ENCODE results near the gene AMELX.

AMELX gene

DNA sequence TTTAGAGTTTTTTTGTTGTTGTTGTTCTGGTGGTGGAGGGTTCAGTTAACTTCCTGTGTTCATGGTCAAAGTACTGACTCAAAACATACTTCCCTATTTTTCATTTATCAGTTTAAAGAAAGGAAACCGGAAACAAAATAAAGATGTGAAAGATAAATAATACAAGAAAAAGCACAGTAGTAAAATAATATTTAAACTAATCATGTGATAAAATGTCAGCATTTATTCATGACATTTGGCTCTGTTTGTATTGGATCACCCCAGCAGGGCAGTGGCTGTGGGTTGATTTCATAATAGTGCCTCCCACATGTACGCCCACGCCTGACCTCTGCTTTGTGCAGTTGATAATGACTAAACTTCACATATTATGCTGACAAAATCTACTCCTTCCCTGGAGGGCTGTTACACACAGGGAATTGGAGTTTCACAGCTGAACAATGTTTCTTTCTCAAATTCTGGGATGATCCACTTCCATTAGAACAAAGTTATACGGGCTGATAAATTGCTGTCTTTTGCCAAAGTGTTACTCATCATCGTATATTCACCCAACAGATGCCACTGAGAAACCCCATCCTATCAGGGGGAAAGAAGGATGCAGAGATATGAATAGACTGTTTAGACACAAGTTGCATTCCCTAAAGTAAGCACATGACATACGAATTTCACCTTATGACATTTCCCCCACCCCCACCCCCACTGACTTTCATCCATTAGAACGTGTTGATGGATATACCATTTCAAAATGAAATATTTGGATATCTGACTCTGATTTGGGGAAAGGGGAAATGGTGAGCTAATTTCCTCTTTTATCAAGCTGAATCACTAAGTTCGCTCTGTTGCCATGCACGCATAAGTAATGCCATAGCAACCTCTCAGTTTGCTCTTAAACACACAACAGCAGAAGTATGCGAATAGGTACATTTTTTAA is 48.3 kb downstream of the AMELX start:
- DNase-seq (ENCODE audit: low read depth in 2 of 2), result peak; percentile 91 to 93
- no peak overlapping the region for H3K4me3 ChIP-seq (replicated peaks in 1 of 2; ENCODE audit: low read depth in 2 of 2, low read length in 2 of 2)
- TF ChIP-seq, protein P1, sequence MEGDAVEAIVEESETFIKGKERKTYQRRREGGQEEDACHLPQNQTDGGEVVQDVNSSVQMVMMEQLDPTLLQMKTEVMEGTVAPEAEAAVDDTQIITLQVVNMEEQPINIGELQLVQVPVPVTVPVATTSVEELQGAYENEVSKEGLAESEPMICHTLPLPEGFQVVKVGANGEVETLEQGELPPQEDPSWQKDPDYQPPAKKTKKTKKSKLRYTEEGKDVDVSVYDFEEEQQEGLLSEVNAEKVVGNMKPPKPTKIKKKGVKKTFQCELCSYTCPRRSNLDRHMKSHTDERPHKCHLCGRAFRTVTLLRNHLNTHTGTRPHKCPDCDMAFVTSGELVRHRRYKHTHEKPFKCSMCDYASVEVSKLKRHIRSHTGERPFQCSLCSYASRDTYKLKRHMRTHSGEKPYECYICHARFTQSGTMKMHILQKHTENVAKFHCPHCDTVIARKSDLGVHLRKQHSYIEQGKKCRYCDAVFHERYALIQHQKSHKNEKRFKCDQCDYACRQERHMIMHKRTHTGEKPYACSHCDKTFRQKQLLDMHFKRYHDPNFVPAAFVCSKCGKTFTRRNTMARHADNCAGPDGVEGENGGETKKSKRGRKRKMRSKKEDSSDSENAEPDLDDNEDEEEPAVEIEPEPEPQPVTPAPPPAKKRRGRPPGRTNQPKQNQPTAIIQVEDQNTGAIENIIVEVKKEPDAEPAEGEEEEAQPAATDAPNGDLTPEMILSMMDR (IDR thresholded peaks at IDR 0.05; ENCODE audit: low read depth, low read length), result no peak

DNA sequence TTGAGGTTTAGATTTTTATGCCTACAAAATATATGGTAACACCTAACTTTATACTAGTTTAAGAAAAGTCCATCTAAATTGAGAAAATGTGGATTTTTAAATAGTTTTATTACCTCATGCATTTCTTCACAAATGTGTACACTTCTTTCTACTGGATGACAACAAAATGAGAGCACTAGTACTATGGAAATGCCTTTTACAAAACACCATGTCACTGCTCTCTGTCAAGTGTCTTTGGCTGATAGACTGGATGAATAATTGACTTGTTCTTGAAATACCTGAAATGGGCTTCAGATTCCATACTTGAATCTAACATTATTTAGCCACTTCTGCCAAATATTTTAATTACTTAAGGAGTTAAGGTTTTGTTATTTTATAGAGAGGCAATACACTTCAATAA is 49.5 kb downstream of the AMELX start:
- no peak overlapping the region for H3K4me3 ChIP-seq (replicated peaks in 1 of 2; ENCODE audit: low read depth in 2 of 2, low read length in 2 of 2)
- DNase-seq (ENCODE audit: low read depth in 2 of 2), result no peak
- TF ChIP-seq, protein P1 (IDR thresholded peaks at IDR 0.05; ENCODE audit: low read depth, low read length), result no peak

DNA sequence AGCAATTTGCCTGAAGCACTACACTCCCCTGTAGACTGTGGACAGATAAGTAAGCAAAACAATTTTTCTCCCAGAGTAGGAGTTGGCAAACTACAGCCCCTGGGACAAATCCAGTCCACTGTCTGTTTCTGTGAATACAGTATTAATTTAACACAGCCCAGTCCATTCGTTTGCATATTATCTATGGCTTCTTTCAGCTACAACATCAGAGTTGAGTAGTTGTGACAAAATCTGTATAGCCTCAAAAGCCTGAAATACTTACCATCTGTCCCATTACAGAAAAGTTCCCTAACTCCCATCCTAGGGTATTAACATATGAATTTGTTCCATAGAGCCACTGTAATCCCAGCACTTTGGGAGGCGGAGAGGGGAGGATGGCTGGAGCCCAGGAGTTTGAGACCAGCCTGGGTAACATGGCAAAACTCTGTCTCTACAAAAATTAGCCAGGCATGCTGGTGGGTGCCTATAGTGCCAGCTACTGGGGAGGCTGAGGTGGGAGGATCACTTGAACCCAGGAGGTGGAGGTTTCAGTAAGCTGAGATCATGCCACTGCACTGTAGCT is 53.0 kb downstream of the AMELX start:
- TF ChIP-seq, protein P1 (IDR thresholded peaks at IDR 0.05; ENCODE audit: low read depth, low read length), result no peak
- peak in 1 of 2 donors; percentile 45 for DNase-seq (ENCODE audit: low read depth in 2 of 2)
- no peak overlapping the region for H3K4me3 ChIP-seq (replicated peaks in 1 of 2; ENCODE audit: low read depth in 2 of 2, low read length in 2 of 2)

DNA sequence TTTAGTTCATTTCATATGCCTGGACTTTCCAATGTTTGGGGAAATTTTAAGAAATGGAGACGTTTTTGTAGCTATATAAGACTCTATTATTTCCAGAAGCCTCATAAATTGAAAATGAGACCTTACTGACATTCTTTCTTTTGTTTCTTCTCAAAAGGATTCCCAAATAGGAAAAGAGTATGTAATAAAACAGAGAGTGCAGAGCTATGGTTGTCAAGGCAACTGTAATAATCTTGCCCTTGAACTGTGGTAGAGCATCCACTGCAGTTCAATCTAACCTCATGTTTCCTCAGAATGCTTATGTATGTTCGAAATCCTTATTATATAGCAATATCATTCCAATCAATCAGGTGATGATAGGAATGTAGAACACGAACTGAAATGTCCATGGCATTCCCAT is 54.1 kb downstream of the AMELX start:
- no peak overlapping the region for H3K4me3 ChIP-seq (replicated peaks in 1 of 2; ENCODE audit: low read depth in 2 of 2, low read length in 2 of 2)
- no peak for DNase-seq (ENCODE audit: low read depth in 2 of 2)
- TF ChIP-seq, protein P1 (IDR thresholded peaks at IDR 0.05; ENCODE audit: low read depth, low read length), result no peak

DNA sequence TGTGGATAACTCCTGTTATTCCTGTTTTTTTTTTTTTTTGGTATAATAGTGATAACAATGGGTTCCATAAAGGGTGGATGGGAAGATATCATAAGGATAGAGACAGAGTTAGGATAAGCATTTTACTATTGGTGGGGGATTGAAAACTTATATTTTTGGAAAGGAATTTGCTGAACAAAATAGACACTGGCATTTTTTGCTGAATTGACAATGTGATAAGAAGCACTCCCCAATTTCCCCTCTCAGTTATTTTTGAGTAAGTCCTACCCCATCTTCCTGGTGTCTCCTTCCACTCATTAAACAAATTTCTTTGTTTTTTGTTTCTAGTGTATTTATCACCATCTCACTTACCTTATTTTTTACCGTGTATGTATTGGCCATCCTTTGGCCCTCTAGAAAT is 55.8 kb downstream of the AMELX start:
- TF ChIP-seq, protein P1 (IDR thresholded peaks at IDR 0.05; ENCODE audit: low read depth, low read length), result no peak

DNA sequence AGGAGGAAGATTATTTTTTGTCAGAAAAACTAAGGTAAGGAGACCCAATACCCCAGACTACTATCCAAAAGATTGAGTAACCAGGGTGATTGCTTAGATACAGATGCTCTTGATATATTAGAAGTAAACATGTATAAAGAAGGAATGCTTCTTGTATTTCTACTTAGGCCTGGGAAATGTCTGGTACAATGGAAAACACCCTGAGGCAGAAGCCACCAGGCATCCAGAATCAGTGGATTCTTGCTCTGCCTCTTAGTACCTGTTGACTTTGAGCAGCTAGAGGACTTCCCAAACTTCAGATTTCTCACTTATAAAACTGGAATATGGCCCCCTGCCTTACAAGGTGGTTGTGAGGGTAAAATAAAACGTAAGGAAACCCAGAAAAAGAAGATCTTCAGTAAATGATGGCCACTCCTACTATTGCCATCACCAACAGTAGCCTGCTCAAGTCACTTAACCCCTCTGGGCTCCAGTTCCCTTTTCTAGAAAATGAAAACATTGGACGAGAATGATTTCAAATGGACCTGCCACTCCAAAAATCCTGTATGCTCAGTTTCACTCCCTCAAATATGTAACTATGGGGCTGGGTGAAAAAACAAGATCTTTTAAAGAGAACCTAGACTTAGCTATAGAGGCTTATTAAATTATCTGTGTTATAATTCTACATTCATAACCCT is 56.6 kb downstream of the AMELX start:
- H3K4me3 ChIP-seq (replicated peaks in 1 of 2; ENCODE audit: low read depth in 2 of 2, low read length in 2 of 2), result no peak overlapping the region
- no peak for DNase-seq (ENCODE audit: low read depth in 2 of 2)
- TF ChIP-seq, protein P1 (IDR thresholded peaks at IDR 0.05; ENCODE audit: low read depth, low read length), result no peak

More for the DNA sequence above, 55.8 kb downstream of the AMELX start:
- no peak for DNase-seq (ENCODE audit: low read depth in 2 of 2)
- H3K4me3 ChIP-seq (replicated peaks in 1 of 2; ENCODE audit: low read depth in 2 of 2, low read length in 2 of 2), result no peak overlapping the region
